GM10847 (cell line): ENCODE results near the gene MYL10.

ENCODE experiments used
- POLR2A ChIP-seq: IDR thresholded peaks from 2 replicates; pipeline ENCODE4 v1.6.1; 2011; ENCODE audit not compliant: insufficient read length; ENCODE audit errors: extremely low read depth

MYL10 gene

DNA sequence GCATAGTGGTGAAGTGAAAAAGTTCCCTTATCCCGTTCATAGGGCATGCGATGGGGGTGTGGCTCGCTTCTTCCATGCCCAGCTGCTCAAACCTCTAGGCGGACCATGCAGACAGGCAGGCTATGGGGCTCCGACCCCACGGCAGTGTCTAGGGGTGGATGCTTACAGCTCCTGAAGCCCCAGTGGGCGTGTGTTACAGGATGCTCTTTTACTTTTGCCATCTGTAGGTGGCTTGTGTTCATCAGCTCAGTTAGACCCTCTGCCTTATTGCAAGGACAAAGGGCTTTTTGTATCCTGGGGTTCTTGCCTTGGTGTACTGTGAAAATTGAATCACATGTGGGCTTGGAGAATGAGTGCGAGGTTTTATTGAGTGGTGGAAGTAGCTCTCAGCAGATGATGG is at the start of gene MYL10:
TSS of gene MYL10 (minus strand) at position 126 of the 400 bp plus-strand sequence. CDS start 178 bp downstream, outside the sequence.
- TF ChIP-seq POLR2A: no peak

- TF ChIP-seq POLR2A: no peak
Measured at GRCh38 chr7:101678658-101679057, 49.6 kb upstream of the MYL10 start.

DNA sequence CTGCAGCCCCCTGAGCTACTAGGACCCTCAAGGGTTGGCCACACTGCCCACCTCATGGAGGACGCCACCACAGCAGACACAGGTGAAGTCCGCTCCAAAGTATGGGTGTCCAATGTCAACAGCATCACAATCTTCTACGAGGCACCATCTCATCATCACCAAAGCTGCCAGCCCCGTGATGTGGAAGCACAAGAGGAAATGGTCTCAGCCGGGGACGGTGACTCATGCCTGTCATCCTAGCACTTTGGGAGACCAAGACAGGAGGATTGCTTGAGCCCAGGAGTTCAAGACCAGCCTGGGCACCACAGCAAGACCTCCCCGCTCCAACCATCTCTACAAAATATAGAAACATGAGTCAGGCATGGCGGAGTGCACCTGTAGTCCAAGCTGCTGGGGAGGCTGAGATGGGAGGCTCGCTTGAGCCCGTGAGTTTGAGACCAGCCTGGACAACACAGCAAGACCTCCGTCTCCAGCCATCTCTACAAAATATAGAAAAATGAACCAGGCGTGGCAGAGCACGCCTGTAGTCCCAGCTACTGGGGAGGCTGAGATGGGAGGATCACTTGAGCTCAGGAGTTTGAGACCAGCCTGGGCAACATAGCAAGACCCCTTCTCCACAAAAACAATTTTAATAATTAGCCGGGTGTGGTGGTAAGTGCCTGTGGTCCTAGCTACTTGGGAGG is 48.8 kb upstream of the MYL10 start:
- TF ChIP-seq POLR2A: no peak

GRCh38 chr7:101677391-101677790 is 48.3 kb upstream of the MYL10 start:
- no peak for TF ChIP-seq POLR2A

DNA sequence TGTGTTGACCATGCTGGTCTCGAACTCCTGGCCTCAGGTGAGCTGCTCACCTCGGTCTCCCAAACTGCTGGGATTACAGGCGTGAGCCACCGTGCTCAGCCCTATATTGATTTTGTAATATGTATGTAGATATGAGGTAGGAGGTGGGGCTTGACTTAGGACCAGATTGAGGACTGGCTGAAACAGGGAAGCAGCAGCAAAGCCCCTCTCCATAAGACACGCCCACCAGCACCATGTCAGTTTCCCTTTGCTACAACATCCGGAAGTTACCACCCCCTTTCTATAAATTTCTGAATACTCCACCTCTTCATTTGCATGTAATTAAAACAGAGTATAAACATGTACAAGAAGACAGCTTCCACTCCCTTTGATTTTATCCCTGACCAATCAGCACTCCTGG is 47.9 kb upstream of the MYL10 start:
- no peak for TF ChIP-seq POLR2A

DNA sequence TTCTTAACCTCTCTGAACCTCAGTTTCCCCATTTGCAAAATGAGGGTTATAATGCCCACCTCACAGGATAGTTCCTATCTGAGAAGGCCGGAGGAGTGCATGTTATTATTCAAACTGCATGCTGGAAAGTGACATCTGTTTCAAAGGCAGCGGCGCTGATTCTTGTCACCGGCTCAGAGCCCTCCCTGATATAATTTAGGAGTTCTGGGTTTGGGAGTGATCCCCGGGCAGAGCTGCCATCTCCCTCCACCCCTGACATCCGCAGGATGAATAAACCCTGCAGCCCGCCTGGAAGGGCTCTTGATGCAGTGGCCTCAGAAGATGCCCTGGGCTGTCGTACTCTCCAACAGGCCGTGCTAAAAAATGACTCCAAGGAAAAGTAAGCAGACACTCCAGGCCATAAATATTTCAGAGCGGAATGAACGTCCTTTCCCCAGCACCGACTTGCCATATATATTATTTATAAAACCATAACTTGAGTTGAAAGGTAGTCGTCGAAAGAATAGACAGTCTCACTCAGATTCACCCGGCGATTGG is 47.0 kb upstream of the MYL10 start:
- TF ChIP-seq POLR2A: no peak

- TF ChIP-seq POLR2A: no peak
Measured at GRCh38 chr7:101674439-101674838, 45.3 kb upstream of the MYL10 start.

DNA sequence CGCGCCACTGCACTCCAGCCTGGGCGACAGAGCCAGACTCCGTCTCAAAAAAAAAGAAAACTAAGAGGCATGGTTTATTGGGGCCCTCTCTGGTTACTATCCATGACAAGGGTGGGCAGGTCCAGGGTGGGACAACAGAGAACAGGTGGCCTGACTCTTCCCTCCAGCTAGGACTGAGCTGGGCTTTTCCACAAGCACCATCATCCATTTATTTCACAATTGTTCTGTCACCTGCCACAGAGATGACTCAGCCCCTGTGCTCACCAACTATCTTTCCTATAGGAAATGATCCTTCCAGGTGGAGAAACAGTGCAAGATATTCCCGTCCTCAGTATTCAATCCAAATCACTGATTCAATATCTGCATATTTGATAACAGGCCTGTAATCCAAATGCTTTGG is 44.9 kb upstream of the MYL10 start:
- no peak for TF ChIP-seq POLR2A

- TF ChIP-seq POLR2A: no peak
Measured at GRCh38 chr7:101673315-101673714, 44.2 kb upstream of the MYL10 start.

- no peak for TF ChIP-seq POLR2A
Measured at GRCh38 chr7:101671371-101672356, 42.6 kb upstream of the MYL10 start.

GRCh38 chr7:101669307-101669706 is 40.2 kb upstream of the MYL10 start:
- TF ChIP-seq POLR2A: no peak

DNA sequence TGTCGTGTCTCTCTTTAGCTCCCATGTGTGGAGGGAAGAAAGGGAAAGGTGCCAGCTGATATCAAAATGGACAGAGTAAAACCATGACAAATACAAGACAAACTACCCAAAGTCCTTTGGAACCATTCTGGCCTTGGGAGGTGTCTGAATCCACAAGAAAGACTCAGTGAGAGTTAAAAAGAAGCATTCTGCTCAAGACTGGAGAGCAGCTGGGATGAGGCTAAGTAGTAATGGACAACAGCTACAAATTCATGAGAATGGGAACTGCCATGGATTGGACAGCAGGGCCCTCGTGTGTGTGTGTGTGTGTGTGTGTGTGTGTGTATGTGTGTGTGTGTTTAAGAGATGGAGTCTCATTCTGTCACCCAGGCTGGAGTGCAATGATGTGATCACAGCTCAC is 39.6 kb upstream of the MYL10 start:
- no peak for TF ChIP-seq POLR2A

DNA sequence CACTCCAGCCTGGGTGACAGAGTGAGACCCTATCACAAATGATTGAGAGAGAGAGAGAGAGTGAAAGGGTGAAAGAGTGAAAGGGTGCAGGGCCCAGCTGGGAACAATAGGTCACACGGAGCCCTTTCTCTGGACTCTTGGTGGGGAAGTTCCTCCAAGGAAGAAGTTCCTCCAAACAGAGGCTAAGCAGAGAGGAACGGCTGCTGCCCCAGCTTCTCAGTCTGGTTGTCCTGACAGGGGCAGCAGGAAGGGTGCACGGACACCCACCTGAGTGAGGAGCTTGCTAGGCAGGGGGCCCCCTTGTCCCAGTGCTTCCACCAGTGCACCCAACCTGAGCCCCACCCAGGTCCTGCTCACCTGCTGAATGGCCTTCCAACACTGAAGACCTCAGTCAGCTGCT is 38.8 kb upstream of the MYL10 start:
- no peak for TF ChIP-seq POLR2A

GRCh38 chr7:101667399-101667798 is 38.3 kb upstream of the MYL10 start:
- no peak for TF ChIP-seq POLR2A

- TF ChIP-seq POLR2A: no peak
Measured at GRCh38 chr7:101666741-101667140, 37.6 kb upstream of the MYL10 start.

DNA sequence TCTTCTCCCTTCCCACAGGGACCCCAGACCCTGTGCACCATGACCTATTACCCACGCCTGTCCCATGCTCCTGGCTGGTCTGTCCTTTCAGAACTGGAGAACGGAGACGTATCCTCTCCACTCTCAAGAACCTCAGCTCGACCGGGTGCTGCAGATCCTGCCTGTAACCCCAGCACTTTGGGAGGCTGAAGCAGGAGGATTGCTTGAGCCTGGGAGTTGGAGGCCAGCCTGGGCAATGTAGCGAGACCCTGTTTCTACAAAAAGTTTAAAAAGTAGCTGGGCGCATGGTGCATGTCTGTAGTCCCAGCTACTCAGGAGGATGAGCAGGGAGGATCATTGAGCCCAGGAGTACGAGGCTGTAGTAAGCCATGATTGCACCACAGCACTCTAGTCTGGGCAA is 37.2 kb upstream of the MYL10 start:
- TF ChIP-seq POLR2A: no peak
